OCI-LY7 (cell line): ENCODE results near the gene SPG21. TPM values are rescaled to one million over a fixed set of nuclear protein-coding genes. Genes with fewer than 3 reads are reported as not detected.

ENCODE experiments used
- BruUV-seq: library from RNA; stranded (reverse); fragments of 400-500 nt; replicated peaks from 2 replicates; lab custom pipeline; 2021; lab: Mats Ljungman, UMichigan
- CTCF ChIA-PET: fragments of 300-600 bp; sonication (Branson Sonifier 250); formaldehyde crosslinking; loops from one replicate; lab custom pipeline; 2022; ENCODE audit warnings: antibody characterized with exemption; ENCODE audit not compliant: unreplicated experiment; lab: Charles Lee
- POLR2A ChIA-PET: fragments of 300-600 bp; sonication (Branson Sonifier 250); formaldehyde crosslinking; loops from one replicate; lab custom pipeline; 2022; ENCODE audit warnings: antibody characterized with exemption; lab: Charles Lee
- DNase-seq: peaks from one replicate; pipeline ENCODE4 v3.0.0-alpha.2; 2015; ENCODE audit warnings: low spot score
- H2AFZ ChIP-seq: fragments of 200-600 bp; sonication (generic), shearing (Covaris generic); 2 replicates; pipeline ENCODE4 v1.6.1; 2014; ENCODE audit warnings: mild to moderate bottlenecking, antibody characterized with exemption, low read length, moderate library complexity
- H3K27ac ChIP-seq: fragments of 200-600 bp; sonication (generic); 2 replicates; pipeline ENCODE4 v1.5.1; 2014; ENCODE audit warnings: mixed run types, low read depth, mild to moderate bottlenecking, moderate library complexity, low read length, inconsistent platforms; ENCODE audit not compliant: poor library complexity, severe bottlenecking
- H3K36me3 ChIP-seq: fragments of 200-600 bp; sonication (generic); 2 replicates; pipeline ENCODE4 v1.6.1; 2014; ENCODE audit warnings: mild to moderate bottlenecking, antibody characterized with exemption, low read length, moderate library complexity, mixed read lengths; ENCODE audit not compliant: insufficient read depth
- H3K4me1 ChIP-seq: fragments of 200-600 bp; sonication (generic); 2 replicates; pipeline ENCODE4 v1.5.1; 2014; ENCODE audit warnings: mild to moderate bottlenecking, low read length; ENCODE audit not compliant: insufficient read depth, poor library complexity, severe bottlenecking
- H3K4me2 ChIP-seq: fragments of 200-600 bp; sonication (generic); 2 replicates; pipeline ENCODE4 v1.6.1; 2014; ENCODE audit warnings: mild to moderate bottlenecking, low read length
- H3K4me3 ChIP-seq: fragments of 200-600 bp; sonication (generic); 2 replicates; pipeline ENCODE4 v1.5.1; 2014; ENCODE audit warnings: mild to moderate bottlenecking, low read depth, low read length; ENCODE audit not compliant: poor library complexity, severe bottlenecking
- H3K79me2 ChIP-seq: fragments of 200-600 bp; sonication (generic); 2 replicates; pipeline ENCODE4 v1.6.1; 2016; ENCODE audit warnings: low read depth, mild to moderate bottlenecking, low read length, moderate library complexity, mixed read lengths; ENCODE audit not compliant: insufficient read depth
- H3K9me2 ChIP-seq: fragments of 200-600 bp; sonication (generic); 2 replicates; pipeline ENCODE4 v1.6.1; 2016; ENCODE audit warnings: mild to moderate bottlenecking, low read length, mixed read lengths; ENCODE audit not compliant: insufficient read depth
- H3K9me3 ChIP-seq: fragments of 200-600 bp; sonication (generic); 2 replicates; pipeline ENCODE4 v1.6.1; 2014; ENCODE audit warnings: mild to moderate bottlenecking, mixed run types, low read length, mixed read lengths
- H4K20me1 ChIP-seq: fragments of 200-600 bp; sonication (generic); 2 replicates; pipeline ENCODE4 v1.6.1; 2014; ENCODE audit warnings: mild to moderate bottlenecking, antibody characterized with exemption, low read length, moderate library complexity, mixed read lengths; ENCODE audit not compliant: insufficient read depth
- CTCF ChIP-seq: fragments of 200-600 bp; sonication (generic); conservative IDR thresholded peaks from 2 replicates; pipeline ENCODE4 v1.5.1; 2014; ENCODE audit warnings: mild to moderate bottlenecking, antibody characterized with exemption, low read length, moderate library complexity, mixed read lengths
- EZH2phosphoT487 ChIP-seq: fragments of 200-600 bp; sonication (generic); IDR thresholded peaks from 2 replicates; pipeline ENCODE4 v1.6.1; 2018; ENCODE audit warnings: low read depth, borderline replicate concordance, mild to moderate bottlenecking, mixed run types, antibody characterized with exemption, low read length, moderate library complexity, mixed read lengths
- intact Hi-C: fragments of 100-400 bp; cut with micrococcal nuclease; formaldehyde crosslinking; loops from one replicate; pipeline ENCODE4 v1.10.0; 2022; ENCODE audit not compliant: unreplicated experiment
- total RNA-seq, 2 experiments: library from RNA; depleted of rRNA in 1 of 2; stranded (reverse); fragments of >200 nt in 1 of 2; shearing (Covaris generic) in 1 of 2; gene quantifications; 2 replicates each; pipeline ENCODE4 v1.2.3, GENCODE V29; 2014 to 2022

Gene SPG21
- total RNA-seq, 2 experiments from 2014 or later = 56.4 to 83.9 TPM

GRCh38 chr15:64950888-64951287 is 38.8 kb downstream of the SPG21 start:
- Histone ChIP-seq H3K9me2 (no peaks in the 10 kb centered on the region), H3K36me3 (peaks cover 8% of the 10 kb centered on the region), H3K4me1 (no peaks in the 10 kb centered on the region), H3K4me3 (no peak overlapping the region), H3K27ac (no peak overlapping the region), H3K9me3 (no peaks in the 10 kb centered on the region), H3K79me2 (no peaks in the 10 kb centered on the region), H3K4me2 (no peak overlapping the region), H4K20me1 (no peaks in the 10 kb centered on the region), H2AFZ (no peak overlapping the region)
- DNase-seq = peak; percentile 27
- ChIA-PET CTCF (interaction anchor here (0.6 kb wide), 1 partner anchor 103 kb away, joined by 4 read pairs; no protein-coding TSS in a partner anchor), POLR2A (interaction anchor here (0.6 kb wide), 2 partner anchors 265 to 349 kb away, joined by 3 to 5 read pairs; no protein-coding TSS in a partner anchor)
- intact Hi-C loops = no loop called here
- BruUV-seq = no TSS peak
- TF ChIP-seq CTCF (no peak), EZH2phosphoT487 (no peak)

GRCh38 chr15:64949383-64950186 is 40.1 kb downstream of the SPG21 start:
- intact Hi-C loops = no loop called here
- no peaks in the 10 kb centered on the region for H3K79me2 ChIP-seq
- no peak overlapping the region for H3K27ac ChIP-seq
- DNase-seq = no peak
- no peaks in the 10 kb centered on the region for H4K20me1 ChIP-seq
- TF ChIP-seq CTCF (no peak), EZH2phosphoT487 (no peak)
- H2AFZ ChIP-seq = no peak overlapping the region
- no peak overlapping the region for H3K4me3 ChIP-seq
- H3K9me3 ChIP-seq = no peaks in the 10 kb centered on the region
- ChIA-PET CTCF (no interaction called here), POLR2A (interaction anchor here (0.6 kb wide), 2 partner anchors 17 to 21 kb away, joined by 3 read pairs; no protein-coding TSS in a partner anchor)
- H3K4me2 ChIP-seq = no peak overlapping the region
- BruUV-seq = no TSS peak
- no peaks in the 10 kb centered on the region for H3K9me2 ChIP-seq
- H3K36me3 ChIP-seq = no peaks in the 10 kb centered on the region
- H3K4me1 ChIP-seq = no peaks in the 10 kb centered on the region

GRCh38 chr15:64948916-64949315 is 40.8 kb downstream of the SPG21 start:
- no peak overlapping the region for H3K27ac ChIP-seq
- no peaks in the 10 kb centered on the region for H3K4me1 ChIP-seq
- no TSS peak for BruUV-seq
- TF ChIP-seq EZH2phosphoT487 = no peak
- no peak for TF ChIP-seq CTCF
- H3K9me2 ChIP-seq = no peaks in the 10 kb centered on the region
- no peak overlapping the region for H3K4me3 ChIP-seq
- no peaks in the 10 kb centered on the region for H3K9me3 ChIP-seq
- H3K4me2 ChIP-seq = no peak overlapping the region
- intact Hi-C loops = no loop called here
- CTCF ChIA-PET = no interaction called here
- POLR2A ChIA-PET = interaction anchor here (0.6 kb wide), 1 partner anchor 20 kb away, joined by 3 read pairs; no protein-coding TSS in a partner anchor
- no peak overlapping the region for H2AFZ ChIP-seq
- no peaks in the 10 kb centered on the region for H4K20me1 ChIP-seq
- H3K79me2 ChIP-seq = no peaks in the 10 kb centered on the region
- DNase-seq = no peak
- no peaks in the 10 kb centered on the region for H3K36me3 ChIP-seq
